Suprapubic skin (tissue), 4 donors: Measurements from ENCODE around the gene ACSM3. TPM values are rescaled to one million over a fixed set of nuclear protein-coding genes. Genes with fewer than 3 reads are reported as not detected.

Experiments used
- DNase-seq, 2 donors: peaks; one replicate each; pipeline ENCODE4 v3.0.0-alpha.2; 2019; ENCODE audit warnings: low spot score in 2 of 2
- H3K27ac ChIP-seq: fragments of 200-600 bp; sonication (generic); one replicate; pipeline ENCODE4 v1.5.1; 2019
- H3K27me3 ChIP-seq: fragments of 200-600 bp; sonication (generic); one replicate; pipeline ENCODE4 v1.5.1; 2019
- H3K36me3 ChIP-seq: fragments of 200-600 bp; sonication (generic); one replicate; pipeline ENCODE4 v1.5.1; 2019
- H3K4me1 ChIP-seq: fragments of 200-600 bp; sonication (generic); one replicate; pipeline ENCODE4 v1.5.1; 2019
- H3K4me3 ChIP-seq: fragments of 200-600 bp; sonication (generic); one replicate; pipeline ENCODE4 v1.5.1; 2019; ENCODE audit warnings: mild to moderate bottlenecking
- H3K9me3 ChIP-seq: fragments of 200-600 bp; sonication (generic); one replicate; pipeline ENCODE4 v1.5.1; 2019
- EP300 ChIP-seq: sonication (generic); formaldehyde crosslinking; IDR thresholded peaks from one replicate; pipeline ENCODE4 v1.6.1; 2017; ENCODE audit warnings: antibody characterized with exemption
- POLR2A ChIP-seq, 2 donors: fragments of 450-650 bp; IDR thresholded peaks; one replicate each; pipeline ENCODE4 v1.6.1; 2017; ENCODE audit warnings: antibody characterized with exemption in 2 of 2, mild to moderate bottlenecking in 2 of 2, moderate library complexity in 2 of 2
- POLR2AphosphoS5 ChIP-seq, 3 donors: sonication (generic); formaldehyde crosslinking; IDR thresholded peaks; one replicate each; pipeline ENCODE4 v1.6.1; 2017; ENCODE audit warnings: antibody characterized with exemption in 3 of 3
- WGBS: methylation state at CpG from one replicate; pipeline ENCODE4 v1.1.5; 2018; 5-methylcytosine and 5-hydroxymethylcytosine counted together
- total RNA-seq, 4 donors: library from RNA; depleted of rRNA; stranded (reverse); fragments of >200 nt; gene quantifications; one replicate each; pipeline ENCODE4 v1.1.0, GENCODE V29; 2016
- TF ChIP-seq, protein P1 (sequence below), 2 donors: fragments of 200-600 bp in 1 of 2; fragments of 450-650 bp in 1 of 2; sonication (generic) in 1 of 2; IDR thresholded peaks; one replicate each; pipeline ENCODE4 v1.5.1; 2016 to 2019; ENCODE audit warnings: antibody characterized with exemption in 2 of 2, mild to moderate bottlenecking in 1 of 2, moderate library complexity in 1 of 2

Gene ACSM3
- total RNA-seq, 4 donors from 2014 or later, result 5.2 to 11.7 (median 11.0) TPM

DNA sequence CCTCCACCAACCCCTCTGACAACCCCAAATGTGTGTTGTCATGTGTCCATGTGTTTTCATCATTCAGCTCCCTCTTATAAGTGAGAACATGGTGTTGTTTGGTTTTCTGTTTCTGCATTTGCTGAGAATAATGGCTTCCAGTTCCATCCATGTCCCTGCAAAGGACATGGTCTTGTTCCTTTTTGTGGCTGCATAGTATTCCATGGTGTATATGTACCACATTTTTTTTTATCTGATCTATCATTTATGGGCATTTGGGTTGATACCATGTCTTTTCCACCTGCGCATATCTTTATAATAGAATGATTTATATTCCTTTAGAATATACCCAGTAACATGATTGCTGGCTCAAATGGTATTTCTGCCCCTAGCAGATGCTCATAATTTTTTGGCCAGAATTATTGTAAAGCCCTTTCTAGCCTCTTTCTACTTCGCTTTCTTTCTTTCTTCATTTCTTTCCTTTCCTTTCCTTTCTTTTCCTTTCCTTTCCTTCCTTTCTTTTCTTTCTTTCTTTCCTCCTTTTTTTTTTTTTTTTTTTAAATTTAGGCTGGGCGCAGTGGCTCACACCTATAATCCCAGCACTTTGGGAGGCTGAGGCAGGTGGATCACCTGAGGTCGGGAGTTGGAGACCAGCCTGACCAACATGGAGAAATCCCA lies 55.2 kb downstream of the ACSM3 start:
- TF ChIP-seq EP300 (no peak), POLR2A (IDR thresholded peaks at IDR 0.05) (no peak), POLR2AphosphoS5 (IDR thresholded peaks at IDR 0.05) (no peak)
- TF ChIP-seq, protein P1, sequence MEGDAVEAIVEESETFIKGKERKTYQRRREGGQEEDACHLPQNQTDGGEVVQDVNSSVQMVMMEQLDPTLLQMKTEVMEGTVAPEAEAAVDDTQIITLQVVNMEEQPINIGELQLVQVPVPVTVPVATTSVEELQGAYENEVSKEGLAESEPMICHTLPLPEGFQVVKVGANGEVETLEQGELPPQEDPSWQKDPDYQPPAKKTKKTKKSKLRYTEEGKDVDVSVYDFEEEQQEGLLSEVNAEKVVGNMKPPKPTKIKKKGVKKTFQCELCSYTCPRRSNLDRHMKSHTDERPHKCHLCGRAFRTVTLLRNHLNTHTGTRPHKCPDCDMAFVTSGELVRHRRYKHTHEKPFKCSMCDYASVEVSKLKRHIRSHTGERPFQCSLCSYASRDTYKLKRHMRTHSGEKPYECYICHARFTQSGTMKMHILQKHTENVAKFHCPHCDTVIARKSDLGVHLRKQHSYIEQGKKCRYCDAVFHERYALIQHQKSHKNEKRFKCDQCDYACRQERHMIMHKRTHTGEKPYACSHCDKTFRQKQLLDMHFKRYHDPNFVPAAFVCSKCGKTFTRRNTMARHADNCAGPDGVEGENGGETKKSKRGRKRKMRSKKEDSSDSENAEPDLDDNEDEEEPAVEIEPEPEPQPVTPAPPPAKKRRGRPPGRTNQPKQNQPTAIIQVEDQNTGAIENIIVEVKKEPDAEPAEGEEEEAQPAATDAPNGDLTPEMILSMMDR (IDR thresholded peaks at IDR 0.05), result no peak

DNA sequence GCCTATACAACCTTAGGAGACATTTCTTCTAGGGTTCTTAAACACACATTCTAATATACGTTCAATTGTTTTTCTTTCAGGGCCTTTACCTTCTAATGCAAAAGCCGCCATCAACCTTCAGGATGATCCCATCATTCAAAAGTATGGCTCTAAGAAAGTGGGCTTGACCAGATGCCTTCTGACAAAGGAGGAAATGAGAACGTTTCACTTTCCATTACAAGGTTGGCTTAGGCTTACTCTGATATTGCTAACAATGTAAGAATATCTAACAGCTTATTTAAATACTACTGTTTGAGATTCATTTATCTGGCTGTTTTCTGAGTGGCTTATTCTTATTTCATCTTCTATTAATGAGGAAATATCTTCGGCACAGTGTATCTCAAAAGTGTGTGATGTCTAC lies 57.9 kb downstream of the ACSM3 start:
- no peaks in the 10 kb centered on the region for H3K9me3 ChIP-seq
- TF ChIP-seq POLR2AphosphoS5 (IDR thresholded peaks at IDR 0.05), result no peak
- TF ChIP-seq POLR2A (IDR thresholded peaks at IDR 0.05), result no peak
- H3K4me3 ChIP-seq, result no peak overlapping the region
- H3K4me1 ChIP-seq, result no peaks in the 10 kb centered on the region
- no peak overlapping the region for H3K27ac ChIP-seq
- DNase-seq, result no peak
- H3K27me3 ChIP-seq, result no peaks in the 10 kb centered on the region
- no peaks in the 10 kb centered on the region for H3K36me3 ChIP-seq
- WGBS, result 92% methylated on average over 4 of the region's 4 CpGs

More for the DNA sequence above, 55.2 kb downstream of the ACSM3 start:
- Histone ChIP-seq H3K27me3 (no peaks in the 10 kb centered on the region), H3K36me3 (peaks cover 6% of the 10 kb centered on the region), H3K4me3 (no peak overlapping the region), H3K9me3 (no peaks in the 10 kb centered on the region), H3K4me1 (no peaks in the 10 kb centered on the region), H3K27ac (no peak overlapping the region)
- DNase-seq, result no peak
- WGBS, result 94% methylated on average over 4 of the region's 4 CpGs

DNA sequence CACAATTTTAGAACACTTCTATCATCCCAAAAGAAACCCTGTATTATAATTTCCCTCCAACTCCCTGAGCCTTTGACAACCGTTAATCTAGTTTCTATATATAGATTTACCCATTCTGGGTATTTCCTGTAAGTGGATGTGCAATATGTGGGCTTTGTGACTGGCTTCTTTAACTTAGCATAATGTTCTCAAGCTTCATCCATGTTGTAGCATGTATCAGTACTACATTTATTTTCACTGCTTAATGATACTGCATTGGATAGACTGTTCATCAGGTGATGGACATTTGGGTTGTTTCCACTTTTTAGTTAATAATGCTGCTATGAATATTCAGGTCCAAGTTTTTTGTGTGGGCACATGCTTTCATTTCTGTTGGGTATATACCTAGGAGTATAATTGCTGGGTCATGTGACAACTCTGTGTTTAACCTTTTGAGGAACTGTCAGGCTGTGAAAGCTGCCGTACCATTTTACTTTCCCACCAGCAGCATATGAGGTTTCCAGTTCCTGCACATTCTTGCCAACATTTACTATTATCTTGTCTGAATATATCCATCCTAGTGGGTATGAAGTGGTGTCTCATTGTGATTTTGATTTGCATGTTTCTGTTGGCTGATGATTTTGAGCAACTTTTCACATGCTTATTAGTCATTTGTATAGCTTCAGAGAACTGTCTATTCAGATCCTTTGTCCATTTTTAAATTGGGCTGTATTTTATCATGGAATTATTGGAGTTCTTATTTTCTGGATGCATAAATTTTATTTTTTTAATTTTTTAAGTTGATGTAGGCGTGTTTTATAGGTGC lies 58.9 kb downstream of the ACSM3 start:
- TF ChIP-seq EP300 (no peak), POLR2AphosphoS5 (IDR thresholded peaks at IDR 0.05) (no peak), POLR2A (IDR thresholded peaks at IDR 0.05) (no peak)
- TF ChIP-seq, protein P1 (IDR thresholded peaks at IDR 0.05), result no peak
- H3K4me3 ChIP-seq, result no peak overlapping the region
- H3K27me3 ChIP-seq, result no peaks in the 10 kb centered on the region
- WGBS, result 86% methylated on average over 3 of the region's 3 CpGs
- DNase-seq, result no peak
- H3K27ac ChIP-seq, result no peak overlapping the region
- H3K9me3 ChIP-seq, result no peaks in the 10 kb centered on the region
- no peaks in the 10 kb centered on the region for H3K4me1 ChIP-seq
- no peaks in the 10 kb centered on the region for H3K36me3 ChIP-seq

DNA sequence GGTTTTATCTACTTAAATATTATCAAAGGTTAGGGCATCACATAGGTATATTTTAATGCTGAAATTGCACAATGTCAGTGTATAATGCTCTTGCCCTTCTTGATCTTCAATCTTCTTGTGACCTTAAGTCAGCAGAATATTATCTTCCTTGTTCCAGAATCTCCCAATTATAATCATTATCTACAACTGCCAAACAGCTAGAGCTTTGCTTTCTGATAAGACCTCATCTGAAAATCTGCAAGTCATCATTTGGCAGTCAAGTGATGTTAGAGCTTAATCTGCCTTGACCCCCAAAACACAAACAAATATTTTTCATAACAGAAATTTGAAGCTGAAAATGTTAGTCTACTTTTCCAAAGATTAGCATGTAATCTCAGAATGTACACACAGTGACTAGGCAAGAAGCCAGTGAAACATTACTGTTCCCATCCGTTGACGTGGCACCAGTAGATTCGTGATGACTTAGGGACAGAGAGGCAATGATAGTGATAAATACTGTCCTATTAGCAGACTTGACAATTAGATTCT lies 62.3 kb downstream of the ACSM3 start:
- H3K27ac ChIP-seq, result no peak overlapping the region
- 78% methylated on average over 3 of the region's 3 CpGs for WGBS
- no peaks in the 10 kb centered on the region for H3K27me3 ChIP-seq
- DNase-seq, result no peak
- TF ChIP-seq POLR2A (IDR thresholded peaks at IDR 0.05) (no peak), POLR2AphosphoS5 (IDR thresholded peaks at IDR 0.05) (no peak), EP300 (no peak)
- TF ChIP-seq, protein P1 (IDR thresholded peaks at IDR 0.05), result no peak
- H3K4me3 ChIP-seq, result no peak overlapping the region
- no peaks in the 10 kb centered on the region for H3K36me3 ChIP-seq
- no peaks in the 10 kb centered on the region for H3K9me3 ChIP-seq
- H3K4me1 ChIP-seq, result no peaks in the 10 kb centered on the region

DNA sequence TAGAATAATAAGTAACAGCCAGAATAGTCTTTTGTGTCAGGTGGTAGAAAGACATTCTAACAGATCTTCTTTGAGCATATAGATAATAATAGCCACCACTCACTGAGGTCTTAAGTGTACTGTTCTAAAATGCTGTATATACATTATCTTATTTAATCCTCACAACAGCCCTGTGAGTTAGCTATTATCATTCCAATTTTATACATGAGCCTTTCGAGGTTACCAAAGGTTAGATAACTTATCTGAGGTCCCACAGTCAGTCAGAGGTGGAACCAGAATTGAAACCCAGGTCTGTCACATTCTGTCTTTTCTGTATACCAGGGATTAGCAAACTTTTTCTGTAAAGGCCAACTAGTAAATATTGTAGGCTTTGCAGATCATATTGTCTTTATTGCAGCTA lies 65.7 kb downstream of the ACSM3 start:
- no peak overlapping the region for H3K4me3 ChIP-seq
- no peaks in the 10 kb centered on the region for H3K27me3 ChIP-seq
- WGBS, result 100% methylated on average over 1 of the region's 1 CpG
- H3K9me3 ChIP-seq, result no peaks in the 10 kb centered on the region
- DNase-seq, result no peak
- H3K27ac ChIP-seq, result no peak overlapping the region
- peaks cover 6% of the 10 kb centered on the region for H3K36me3 ChIP-seq
- TF ChIP-seq POLR2A (IDR thresholded peaks at IDR 0.05), result no peak
- no peak for TF ChIP-seq POLR2AphosphoS5 (IDR thresholded peaks at IDR 0.05)
- TF ChIP-seq EP300, result no peak
- TF ChIP-seq, protein P1 (IDR thresholded peaks at IDR 0.05), result no peak
- H3K4me1 ChIP-seq, result no peaks in the 10 kb centered on the region
